LNCaP clone FGC (cell line): Measurements from ENCODE around the gene SP8.
"Not testable (repeated sequence)": the region's sequence is repeated elsewhere in the genome, so short reads cannot be mapped to it uniquely, and the experiment has no call there.

ENCODE experiments used
- DNase-seq: peaks from one replicate; pipeline ENCODE4 v3.0.0-alpha.2; 2011; ENCODE audit warnings: low read depth
- H3K4me3 ChIP-seq: 2 replicates; pipeline ENCODE4 v1.5.1; 2011; ENCODE audit warnings: mild to moderate bottlenecking, low read depth, low read length, control low read depth
- TF ChIP-seq, protein P1 (sequence below): IDR thresholded peaks from 2 replicates; pipeline ENCODE4 v1.5.1; 2012; ENCODE audit warnings: mild to moderate bottlenecking; ENCODE audit not compliant: control insufficient read depth, insufficient read depth; ENCODE audit errors: extremely low read depth

Gene SP8

GRCh38 chr7:20827172-20827571 lies 40.5 kb upstream of the SP8 start:
- TF ChIP-seq, protein P1, sequence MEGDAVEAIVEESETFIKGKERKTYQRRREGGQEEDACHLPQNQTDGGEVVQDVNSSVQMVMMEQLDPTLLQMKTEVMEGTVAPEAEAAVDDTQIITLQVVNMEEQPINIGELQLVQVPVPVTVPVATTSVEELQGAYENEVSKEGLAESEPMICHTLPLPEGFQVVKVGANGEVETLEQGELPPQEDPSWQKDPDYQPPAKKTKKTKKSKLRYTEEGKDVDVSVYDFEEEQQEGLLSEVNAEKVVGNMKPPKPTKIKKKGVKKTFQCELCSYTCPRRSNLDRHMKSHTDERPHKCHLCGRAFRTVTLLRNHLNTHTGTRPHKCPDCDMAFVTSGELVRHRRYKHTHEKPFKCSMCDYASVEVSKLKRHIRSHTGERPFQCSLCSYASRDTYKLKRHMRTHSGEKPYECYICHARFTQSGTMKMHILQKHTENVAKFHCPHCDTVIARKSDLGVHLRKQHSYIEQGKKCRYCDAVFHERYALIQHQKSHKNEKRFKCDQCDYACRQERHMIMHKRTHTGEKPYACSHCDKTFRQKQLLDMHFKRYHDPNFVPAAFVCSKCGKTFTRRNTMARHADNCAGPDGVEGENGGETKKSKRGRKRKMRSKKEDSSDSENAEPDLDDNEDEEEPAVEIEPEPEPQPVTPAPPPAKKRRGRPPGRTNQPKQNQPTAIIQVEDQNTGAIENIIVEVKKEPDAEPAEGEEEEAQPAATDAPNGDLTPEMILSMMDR: no peak
- no peak for DNase-seq

DNA sequence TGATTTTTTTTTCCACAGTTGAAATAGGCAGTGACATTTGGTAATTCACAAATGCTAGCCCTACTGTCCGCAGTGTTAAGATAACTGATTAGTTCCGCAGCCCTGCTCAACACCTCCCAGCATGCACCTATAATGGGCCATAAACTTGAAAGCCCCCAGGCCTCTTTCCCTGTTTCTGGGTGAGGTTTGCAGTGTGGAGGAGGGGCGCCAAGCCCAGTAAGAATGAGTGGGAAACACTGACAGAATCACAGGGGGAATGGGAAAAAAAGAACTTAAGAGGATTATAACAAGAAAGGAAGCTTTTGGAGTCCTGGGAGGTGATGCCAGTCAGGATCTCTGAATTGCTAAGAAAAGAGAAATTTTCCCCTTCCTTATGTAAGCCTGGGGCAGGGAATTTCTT lies 39.6 kb upstream of the SP8 start:
- TF ChIP-seq, protein P1: no peak
- DNase-seq: no peak
- no peak overlapping the region for H3K4me3 ChIP-seq

More at GRCh38 chr7:20827172-20827571, 40.5 kb upstream of the SP8 start:
- H3K4me3 ChIP-seq: no peak overlapping the region

GRCh38 chr7:20825555-20825954 lies 38.9 kb upstream of the SP8 start:
- H3K4me3 ChIP-seq: no peak overlapping the region
- no peak for DNase-seq
- TF ChIP-seq, protein P1: no peak

- DNase-seq: not testable (repeated sequence)
Observed at GRCh38 chr7:20821390-20821789, 34.7 kb upstream of the SP8 start.

GRCh38 chr7:20816372-20816959 lies 29.8 kb upstream of the SP8 start:
- no peak for DNase-seq
- no peak overlapping the region for H3K4me3 ChIP-seq
- TF ChIP-seq, protein P1: no peak

More at GRCh38 chr7:20821390-20821789, 34.7 kb upstream of the SP8 start:
- not testable (repeated sequence) for H3K4me3 ChIP-seq

DNA sequence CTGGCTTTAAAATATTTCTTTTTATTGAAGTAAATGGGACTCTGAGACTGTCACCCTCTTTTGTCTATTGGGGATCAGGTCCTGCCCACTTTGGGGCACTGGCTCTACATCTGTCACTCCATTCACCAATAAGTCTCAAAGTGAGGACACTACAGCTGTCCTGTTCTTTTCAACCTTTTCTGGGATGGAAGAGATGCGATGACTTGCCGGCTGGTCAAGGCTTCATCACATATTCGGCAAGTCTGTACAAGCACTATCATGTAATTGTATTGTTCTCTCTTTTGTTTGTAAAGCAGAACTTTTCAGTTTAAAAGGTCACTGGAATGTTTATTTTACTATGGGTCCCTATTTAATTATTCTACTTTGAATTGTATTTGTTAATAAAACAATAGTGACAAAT lies 17.7 kb upstream of the SP8 start:
- no peak for DNase-seq
- TF ChIP-seq, protein P1: no peak
- H3K4me3 ChIP-seq: no peak overlapping the region

DNA sequence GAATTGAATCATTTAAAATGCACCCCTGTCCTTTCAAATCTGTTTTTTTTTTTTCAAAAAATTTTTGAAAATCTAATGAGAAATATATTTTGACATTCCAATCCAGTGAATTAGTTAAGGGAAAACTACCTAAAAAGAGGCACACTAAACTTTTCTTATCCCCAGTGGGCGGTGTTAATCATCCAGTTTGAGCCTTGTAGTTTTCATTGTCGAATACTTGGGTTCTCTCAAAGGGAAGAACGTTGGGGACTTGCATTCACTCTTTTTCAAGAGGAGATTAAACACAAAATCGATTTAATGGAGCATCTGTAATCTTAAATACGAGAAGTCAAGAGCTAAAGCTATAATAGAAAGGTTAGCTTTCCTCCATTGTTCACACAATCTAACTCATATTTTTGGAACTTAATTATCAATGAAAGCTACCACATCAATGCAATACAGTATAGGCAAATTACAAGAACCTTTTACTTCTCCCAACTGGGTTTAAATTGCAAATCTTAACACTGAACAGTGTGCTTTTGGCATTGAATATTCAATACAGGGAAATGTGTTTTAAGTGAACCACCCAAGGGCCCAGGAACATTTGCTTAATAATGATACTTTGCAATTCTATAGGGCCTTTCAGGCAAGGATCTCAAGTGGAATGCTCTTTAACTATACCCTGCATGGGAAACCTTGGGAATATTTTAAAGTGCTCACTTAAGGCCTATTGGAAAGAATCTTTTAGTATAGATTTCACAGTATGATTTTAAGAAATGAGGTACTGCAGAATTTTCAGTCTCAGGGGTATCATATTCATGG lies 13.1 kb upstream of the SP8 start:
- H3K4me3 ChIP-seq: no peak overlapping the region
- DNase-seq: no peak
- TF ChIP-seq, protein P1: no peak
